Right renal cortex interstitium (tissue), 3 donors: Measurements from ENCODE around the gene TCF15. TPM values are rescaled to one million over a fixed set of nuclear protein-coding genes. Genes with fewer than 3 reads are reported as not detected.
"Not testable (repeated sequence)": the region's sequence is repeated elsewhere in the genome, so short reads cannot be mapped to it uniquely, and the experiment has no call there.

Experiments used
- DNase-seq, 3 donors: peaks; one replicate each; pipeline ENCODE4 v3.0.0-alpha.2; 2013; ENCODE audit warnings: low read depth in 3 of 3, low spot score in 2 of 3
- polyA plus RNA-seq, 3 donors: library from polyadenylated mRNA; unstranded; fragments of 120-200 nt; gene quantifications; one replicate each; pipeline ENCODE4 v1.2.1, GENCODE V29; 2013; ENCODE audit not compliant: insufficient read length in 3 of 3

The TCF15 gene
- polyA plus RNA-seq, 3 donors, result 0.74 to 1.5 (median 1.3) TPM

DNA sequence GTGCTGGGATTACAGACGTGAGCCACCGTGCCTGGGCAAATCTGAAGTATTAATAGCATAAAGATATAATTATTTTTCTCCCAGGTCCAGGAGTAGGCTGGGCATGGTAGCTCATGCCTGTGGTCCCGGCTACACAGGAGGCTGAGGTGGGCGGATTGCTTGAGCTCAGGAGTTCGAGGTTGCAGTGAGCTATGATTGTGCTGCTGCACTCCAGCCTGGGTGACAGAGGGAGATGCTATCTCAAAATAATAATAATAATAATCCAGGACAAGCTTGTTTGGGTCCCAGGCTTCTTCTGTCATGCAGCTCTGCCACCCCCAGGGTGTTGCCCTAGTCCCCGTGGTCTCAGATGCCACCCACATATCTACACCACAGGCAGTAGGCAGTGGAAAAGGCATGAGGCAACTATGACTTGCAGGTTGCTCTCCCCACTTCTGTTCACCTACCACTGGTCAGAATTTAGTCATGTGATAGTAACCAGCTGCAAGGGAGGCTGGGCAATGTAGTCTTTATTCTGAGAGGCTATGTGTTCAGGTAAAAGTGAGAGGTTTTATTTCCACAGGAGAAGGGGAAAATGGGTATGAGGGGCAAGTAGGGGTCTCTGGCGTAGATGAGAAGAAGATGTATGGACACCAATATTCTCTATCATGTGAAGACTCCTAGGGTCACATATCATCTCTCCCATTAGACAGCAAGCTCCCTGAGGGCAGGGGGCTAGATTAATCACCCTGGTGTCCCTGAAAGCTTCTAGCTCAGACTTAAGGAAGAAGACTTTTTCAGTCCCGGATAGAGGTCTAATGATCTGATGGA lies 25.7 kb downstream of the TCF15 start:
- DNase-seq, result no peak

DNA sequence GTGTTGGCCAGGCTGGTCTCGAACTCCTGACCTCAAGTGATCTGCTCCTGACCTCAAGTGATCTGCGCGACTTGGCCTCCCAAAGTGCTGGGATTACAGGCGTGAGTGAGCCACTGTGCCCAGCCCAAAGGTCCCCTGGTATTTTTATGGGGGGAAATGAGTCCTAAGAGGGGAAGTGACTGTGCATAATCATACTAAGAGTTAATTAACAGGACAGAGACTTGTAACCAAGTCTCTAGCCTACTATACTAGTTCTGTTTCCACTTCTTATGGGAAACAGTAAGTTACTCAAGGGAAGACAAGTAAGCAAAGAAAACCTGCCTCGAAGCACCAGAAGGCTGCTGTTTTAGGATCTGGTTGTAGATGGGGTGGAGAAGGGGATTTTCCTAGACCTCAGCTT lies 27.9 kb downstream of the TCF15 start:
- no peak for DNase-seq

- DNase-seq, result not testable (repeated sequence)
Observed at GRCh38 chr20:578940-579690, 31.0 kb downstream of the TCF15 start.

- DNase-seq, result no peak
Observed at GRCh38 chr20:577167-577791, 32.8 kb downstream of the TCF15 start.

GRCh38 chr20:576156-576555 lies 34.0 kb downstream of the TCF15 start:
- no peak for DNase-seq

DNA sequence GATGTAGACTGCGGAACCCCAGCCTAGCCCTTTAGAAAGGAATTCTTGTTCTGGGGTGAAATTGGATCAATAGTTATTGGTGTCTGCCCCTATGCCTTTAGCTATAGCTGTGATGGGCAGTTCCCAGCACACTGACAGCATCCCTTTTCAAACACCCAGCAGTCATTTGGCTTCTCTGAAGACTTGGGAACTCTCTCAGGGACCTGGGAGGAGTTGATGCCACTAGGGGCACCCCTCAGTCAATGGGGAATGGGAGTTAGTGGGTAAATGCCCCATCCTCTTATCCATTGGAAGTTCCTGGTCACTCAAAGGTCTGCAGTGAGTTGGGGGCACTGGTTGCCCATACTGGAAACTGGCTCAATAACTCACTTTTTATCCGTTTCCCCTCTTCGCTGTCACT lies 34.9 kb downstream of the TCF15 start:
- no peak for DNase-seq

- DNase-seq, result no peak
Observed at GRCh38 chr20:574297-574942, 35.7 kb downstream of the TCF15 start.

DNA sequence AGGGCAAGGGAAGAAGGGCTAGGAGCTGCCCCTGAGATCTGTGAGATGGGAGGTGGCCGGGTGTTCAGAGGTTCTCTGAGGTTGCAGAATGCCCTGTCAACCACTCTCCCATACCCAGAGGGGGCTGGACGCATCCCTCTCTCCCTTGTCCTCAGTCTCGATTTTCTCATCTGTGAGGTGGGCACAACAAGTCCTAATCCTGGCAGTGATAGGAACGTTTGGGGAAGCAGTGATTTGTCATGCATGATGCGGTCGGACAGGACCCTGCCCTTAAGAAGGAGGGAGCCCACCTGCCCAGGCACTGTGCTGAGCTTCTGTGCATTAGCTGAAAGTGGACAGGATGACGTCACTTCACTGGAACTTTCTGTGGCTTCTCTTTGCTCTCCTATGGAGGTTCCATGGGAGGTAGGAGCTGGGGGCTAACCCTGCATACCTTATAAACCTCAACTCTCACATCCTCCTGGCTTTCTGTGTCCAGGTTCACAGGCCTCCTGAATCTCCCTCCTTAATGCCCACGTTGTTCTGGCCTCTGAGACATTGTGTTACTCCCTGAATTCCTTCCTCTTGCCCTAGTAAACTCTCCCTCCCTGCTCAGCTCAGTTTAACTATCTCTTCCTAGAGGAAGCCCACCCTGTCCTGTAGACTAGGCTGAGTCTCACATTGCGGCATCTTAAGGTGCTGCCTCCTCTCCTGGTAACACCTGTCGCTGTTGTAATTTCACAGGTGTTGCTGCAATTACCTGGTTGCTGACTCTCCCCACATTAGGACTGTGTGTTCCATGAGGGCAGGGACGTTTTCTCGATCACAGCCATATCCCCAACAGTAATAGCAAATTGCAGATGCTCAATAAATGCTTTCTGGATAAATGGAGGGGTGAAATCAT lies 36.5 kb downstream of the TCF15 start:
- no peak for DNase-seq

- no peak for DNase-seq
Observed at GRCh38 chr20:572727-573126, 37.4 kb downstream of the TCF15 start.

GRCh38 chr20:571754-572441 lies 38.2 kb downstream of the TCF15 start:
- DNase-seq, result peak; percentile 43 to 56 (median 49)

GRCh38 chr20:568673-569415 lies 41.3 kb downstream of the TCF15 start:
- no peak for DNase-seq

GRCh38 chr20:568097-568652 lies 41.9 kb downstream of the TCF15 start:
- no peak for DNase-seq

DNA sequence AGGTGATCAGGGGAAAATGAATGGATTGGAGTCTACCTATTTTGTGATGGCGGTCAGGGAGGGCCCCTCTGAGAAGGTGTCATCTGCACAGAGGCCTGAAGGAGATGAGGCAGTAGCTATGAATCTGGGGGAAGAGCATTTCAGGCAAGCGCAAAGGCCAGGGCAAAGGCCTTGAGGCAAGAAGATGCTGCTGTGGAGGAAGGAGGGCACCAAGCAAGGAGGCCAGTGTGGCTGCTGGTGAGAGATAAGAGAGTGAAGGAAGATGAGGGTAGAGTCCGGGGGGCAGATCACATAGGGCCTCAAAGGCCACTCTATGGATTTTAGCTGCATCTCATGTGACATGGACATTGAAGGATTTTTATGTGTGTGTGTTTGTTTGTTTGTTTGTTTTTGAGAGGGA lies 45.9 kb downstream of the TCF15 start:
- DNase-seq, result no peak

- DNase-seq, result no peak
Observed at GRCh38 chr20:563187-563586, 46.9 kb downstream of the TCF15 start.

DNA sequence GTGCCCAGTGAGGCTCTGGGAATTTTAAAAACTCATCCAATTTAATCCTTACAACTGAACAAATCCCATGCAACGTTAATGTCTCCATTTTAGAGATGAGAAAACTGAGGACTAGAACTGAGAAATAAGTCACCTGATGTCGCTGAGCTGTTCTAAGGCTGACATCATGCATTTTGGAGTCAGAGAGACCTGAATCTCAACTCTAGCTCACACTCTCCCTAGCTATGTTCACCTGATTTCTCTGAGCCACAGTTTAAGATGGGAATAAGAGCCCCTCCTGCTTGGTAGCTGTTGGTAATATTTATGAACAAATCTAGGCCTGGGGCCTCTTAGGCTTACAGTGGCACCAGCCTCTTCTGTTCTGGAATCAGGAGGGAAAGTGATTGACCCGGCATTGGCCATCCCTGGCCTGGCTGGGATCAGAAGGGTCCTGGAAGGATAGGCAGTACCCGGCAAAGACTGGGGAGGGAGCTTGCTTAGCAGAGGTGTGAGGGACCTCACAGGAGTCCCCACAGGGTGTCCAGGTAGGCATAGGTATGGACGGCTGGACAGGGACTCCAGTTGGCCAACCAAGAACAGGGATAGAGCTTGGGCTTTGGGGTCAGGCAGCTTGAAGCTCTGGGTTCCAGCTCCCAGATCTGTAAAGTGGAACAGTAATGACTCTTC lies 47.7 kb downstream of the TCF15 start:
- no peak for DNase-seq

GRCh38 chr20:561437-562231 lies 48.5 kb downstream of the TCF15 start:
- peak in 2 of 3 donors; percentile 58 to 60 for DNase-seq

DNA sequence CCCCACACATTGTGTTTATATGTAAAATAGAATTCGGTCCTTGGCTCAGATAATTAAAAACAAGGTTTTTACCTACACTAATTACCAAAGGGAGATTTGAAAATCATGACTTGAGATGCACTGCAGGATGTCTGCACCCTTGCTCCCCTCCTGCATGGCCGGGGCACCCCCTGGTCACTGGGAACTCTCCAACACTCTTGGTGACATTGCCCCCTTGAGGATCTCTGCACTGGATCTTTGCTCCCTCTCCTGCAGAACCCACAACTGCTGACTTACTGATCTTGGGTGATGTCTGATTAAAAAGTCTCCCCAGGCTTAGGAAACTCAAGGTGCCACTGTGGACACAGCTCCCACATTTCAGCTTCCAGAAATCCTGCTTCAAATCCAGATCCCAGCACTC lies 49.4 kb downstream of the TCF15 start:
- no peak for DNase-seq
